ENCODE measurements around the gene CTSS. TPM values are rescaled to one million over a fixed set of nuclear protein-coding genes. Genes with fewer than 3 reads are reported as not detected.
"Not testable (repeated sequence)": the region's sequence is repeated elsewhere in the genome, so short reads cannot be mapped to it uniquely, and the experiment has no call there.

CTSS gene
- total RNA-seq, 1 experiment from 2014 or later = not detected

- Mint-ChIP-seq H3K9me3 (no peaks in the 10 kb centered on the region), H3K27me3 (ENCODE audit: low read depth) (no peaks in the 10 kb centered on the region), H3K4me1 (peaks cover 26 to 30% of the 10 kb centered on the region in 2 experiments), H3K36me3 (ENCODE audit: insufficient read depth in 1 of 3, low read depth in 3 of 3) (no peaks in the 10 kb centered on the region; a peak in 1 of 7 replicates), H3K27ac (no peak overlapping the region), H3K4me3 (no peak overlapping the region)
- Histone ChIP-seq H3K4ac (ENCODE audit: low read depth, low read length) (no peak overlapping the region), H3K79me1 (ENCODE audit: insufficient read depth, low read depth, low read length, poor library complexity, severe bottlenecking) (no peaks in the 10 kb centered on the region), H4K91ac (ENCODE audit: insufficient read length, low read depth, low read length) (no peak overlapping the region), H2BK120ac (ENCODE audit: low read depth, low read length, poor library complexity, severe bottlenecking) (no peak overlapping the region), H3K9me3 (ENCODE audit: control insufficient read depth, low read depth, low read length) (no peaks in the 10 kb centered on the region), H3K79me2 (ENCODE audit: insufficient read depth, low read length) (no peaks in the 10 kb centered on the region), H3T11ph (ENCODE audit: low read length) (no peak overlapping the region), H2BK12ac (ENCODE audit: insufficient read length, low read depth, low read length) (no peak overlapping the region), H4K20me1 (ENCODE audit: control insufficient read depth, insufficient read depth, insufficient read length) (no peaks in the 10 kb centered on the region), H2BK5ac (ENCODE audit: insufficient read length, low read length) (no peak overlapping the region), H4K8ac (replicated peaks; ENCODE audit: insufficient read length, low read depth, low read length) (no peak overlapping the region), H3K27me3 (ENCODE audit: insufficient read depth, low read length) (no peaks in the 10 kb centered on the region), H3K56ac (ENCODE audit: insufficient read length, low read depth, low read length) (no peak overlapping the region), H3K23ac (ENCODE audit: insufficient read length, low read depth, low read length) (no peak overlapping the region), H3K4me2 (ENCODE audit: insufficient read depth, insufficient read length, low read length) (no peak overlapping the region), H2AK5ac (ENCODE audit: insufficient read length, low read length) (no peak overlapping the region), H3K18ac (ENCODE audit: insufficient read length, low read depth, low read length) (no peak overlapping the region), H3K9ac (ENCODE audit: extremely low read depth, insufficient read length, low read length) (no peak overlapping the region), H4K5ac (ENCODE audit: insufficient read length, low read depth, low read length) (no peak overlapping the region), H2BK15ac (ENCODE audit: low read depth, low read length) (no peak overlapping the region), H2BK20ac (ENCODE audit: low read depth, low read length, poor library complexity, severe bottlenecking) (no peak overlapping the region), H3K14ac (ENCODE audit: insufficient read depth, low read length) (no peak overlapping the region), H3K27ac (ENCODE audit: insufficient read length, low read depth, low read length) (no peak overlapping the region), H2AFZ (ENCODE audit: low read length) (no peak overlapping the region), H3K23me2 (ENCODE audit: insufficient read length, low read depth, low read length, poor library complexity, severe bottlenecking) (no peaks in the 10 kb centered on the region), H3K4me1 (ENCODE audit: insufficient read depth, low read length) (peaks cover 9% of the 10 kb centered on the region; the same call in 1 of the 2 replicates)
- no peak for DNase-seq
- WGBS (ENCODE audit: extremely low coverage, insufficient read length, low lambda C conversion rate) = no CpG with 5 or more reads among the region's 3 CpGs
- TF ChIP-seq, protein P1, sequence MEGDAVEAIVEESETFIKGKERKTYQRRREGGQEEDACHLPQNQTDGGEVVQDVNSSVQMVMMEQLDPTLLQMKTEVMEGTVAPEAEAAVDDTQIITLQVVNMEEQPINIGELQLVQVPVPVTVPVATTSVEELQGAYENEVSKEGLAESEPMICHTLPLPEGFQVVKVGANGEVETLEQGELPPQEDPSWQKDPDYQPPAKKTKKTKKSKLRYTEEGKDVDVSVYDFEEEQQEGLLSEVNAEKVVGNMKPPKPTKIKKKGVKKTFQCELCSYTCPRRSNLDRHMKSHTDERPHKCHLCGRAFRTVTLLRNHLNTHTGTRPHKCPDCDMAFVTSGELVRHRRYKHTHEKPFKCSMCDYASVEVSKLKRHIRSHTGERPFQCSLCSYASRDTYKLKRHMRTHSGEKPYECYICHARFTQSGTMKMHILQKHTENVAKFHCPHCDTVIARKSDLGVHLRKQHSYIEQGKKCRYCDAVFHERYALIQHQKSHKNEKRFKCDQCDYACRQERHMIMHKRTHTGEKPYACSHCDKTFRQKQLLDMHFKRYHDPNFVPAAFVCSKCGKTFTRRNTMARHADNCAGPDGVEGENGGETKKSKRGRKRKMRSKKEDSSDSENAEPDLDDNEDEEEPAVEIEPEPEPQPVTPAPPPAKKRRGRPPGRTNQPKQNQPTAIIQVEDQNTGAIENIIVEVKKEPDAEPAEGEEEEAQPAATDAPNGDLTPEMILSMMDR (conservative IDR thresholded peaks at IDR 0.05) = no peak
These were observed 30.8 kb upstream of the CTSS start for GRCh38 chr1:150796374-150796773.

DNA sequence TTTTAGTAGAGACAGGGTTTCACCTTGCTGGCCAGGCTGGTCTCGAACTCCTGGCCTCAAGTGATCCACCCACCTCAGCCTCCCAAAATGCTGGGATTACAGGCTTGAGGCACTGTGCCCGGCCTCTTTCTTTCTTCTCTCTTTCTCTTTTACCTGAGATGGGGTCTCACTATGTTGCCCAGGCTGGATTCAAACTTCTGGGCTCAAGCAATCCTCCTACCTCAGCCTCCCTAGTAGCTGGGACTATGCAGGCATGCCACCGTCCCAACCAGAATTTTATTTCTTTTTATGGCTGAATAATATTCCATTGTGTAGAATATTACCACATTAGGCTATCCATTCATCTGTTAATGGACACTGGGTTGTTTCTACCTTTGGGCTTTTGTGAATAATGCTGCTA is 28.2 kb upstream of the CTSS start:
- H2BK15ac ChIP-seq (ENCODE audit: low read depth, low read length); H3K4me1 ChIP-seq (ENCODE audit: insufficient read depth, low read length); H3K9ac ChIP-seq (ENCODE audit: extremely low read depth, insufficient read length, low read length); H2BK20ac ChIP-seq (ENCODE audit: low read depth, low read length, poor library complexity, severe bottlenecking); H3K27me3 ChIP-seq (ENCODE audit: insufficient read depth, low read length); H3K79me2 ChIP-seq (ENCODE audit: insufficient read depth, low read length); H3K14ac ChIP-seq (ENCODE audit: insufficient read depth, low read length); H3K56ac ChIP-seq (ENCODE audit: insufficient read length, low read depth, low read length); H3K18ac ChIP-seq (ENCODE audit: insufficient read length, low read depth, low read length); H3K9me3 Mint-ChIP-seq; H3K23me2 ChIP-seq (ENCODE audit: insufficient read length, low read depth, low read length, poor library complexity, severe bottlenecking); H3K23ac ChIP-seq (ENCODE audit: insufficient read length, low read depth, low read length); H3K9me3 ChIP-seq (ENCODE audit: control insufficient read depth, low read depth, low read length); H4K20me1 ChIP-seq (ENCODE audit: control insufficient read depth, insufficient read depth, insufficient read length); H2AK5ac ChIP-seq (ENCODE audit: insufficient read length, low read length); H2BK12ac ChIP-seq (ENCODE audit: insufficient read length, low read depth, low read length); H3K4ac ChIP-seq (ENCODE audit: low read depth, low read length); H3T11ph ChIP-seq (ENCODE audit: low read length); H2BK120ac ChIP-seq (ENCODE audit: low read depth, low read length, poor library complexity, severe bottlenecking); DNase-seq; H4K91ac ChIP-seq (ENCODE audit: insufficient read length, low read depth, low read length); H3K27ac ChIP-seq (ENCODE audit: insufficient read length, low read depth, low read length); H3K79me1 ChIP-seq (ENCODE audit: insufficient read depth, low read depth, low read length, poor library complexity, severe bottlenecking); H4K8ac ChIP-seq (replicated peaks; ENCODE audit: insufficient read length, low read depth, low read length); H3K27me3 Mint-ChIP-seq (ENCODE audit: low read depth); H4K5ac ChIP-seq (ENCODE audit: insufficient read length, low read depth, low read length); H2AFZ ChIP-seq (ENCODE audit: low read length); H3K4me2 ChIP-seq (ENCODE audit: insufficient read depth, insufficient read length, low read length); H3K36me3 Mint-ChIP-seq (ENCODE audit: insufficient read depth in 1 of 3, low read depth in 3 of 3); H2BK5ac ChIP-seq (ENCODE audit: insufficient read length, low read length); H3K27ac Mint-ChIP-seq; H3K4me3 Mint-ChIP-seq: not testable (repeated sequence)
- peaks cover 16 to 19% of the 10 kb centered on the region in 2 experiments for H3K4me1 Mint-ChIP-seq
- WGBS (ENCODE audit: extremely low coverage, insufficient read length, low lambda C conversion rate) = no CpG with 5 or more reads among the region's 3 CpGs
